SH-SY5Y (cell line): ENCODE measurements around the gene JHY.

Source experiments
- GATA2 ChIP-seq: IDR thresholded peaks from 2 replicates; pipeline ENCODE4 v1.6.1; 2011; ENCODE audit warnings: mild to moderate bottlenecking, low read depth, low read length
- GATA3 ChIP-seq: IDR thresholded peaks from 2 replicates; pipeline ENCODE4 v1.6.1; 2011; ENCODE audit warnings: low read depth, mild to moderate bottlenecking, low read length, moderate library complexity

JHY gene

DNA sequence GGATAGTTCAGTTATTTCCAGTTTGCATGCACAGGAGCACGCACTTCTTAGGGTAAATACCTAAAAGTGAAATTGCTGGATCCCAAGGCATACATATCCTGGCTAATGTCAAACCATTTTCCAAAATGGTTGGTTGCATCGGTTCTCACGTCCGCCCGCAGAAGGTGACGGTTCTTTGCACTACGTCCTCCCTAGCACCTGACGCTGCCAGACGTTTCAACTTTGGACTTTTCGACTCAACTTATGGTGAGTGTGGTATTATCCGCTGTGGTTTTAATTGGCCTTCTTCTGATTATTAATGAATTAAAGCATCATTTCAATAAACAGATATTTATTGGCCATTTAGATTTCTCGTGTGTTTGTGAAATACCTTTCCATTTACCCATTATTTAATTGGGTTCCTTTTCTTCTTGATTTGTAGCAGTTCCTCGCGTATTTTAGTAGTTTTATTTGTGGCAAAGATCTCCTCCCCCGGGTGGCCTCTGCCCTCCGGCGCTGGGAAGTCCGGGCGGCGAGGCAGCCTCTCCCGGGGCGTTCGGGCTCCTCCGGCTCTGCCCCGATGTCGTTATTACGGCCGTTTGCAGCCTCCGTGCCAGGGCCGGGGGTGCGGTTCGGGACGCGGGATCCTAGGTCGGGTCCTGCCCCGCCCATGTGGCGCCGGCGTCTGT is at the start of gene JHY:
Gene JHY (plus strand): TSS at position 571 of the 668 bp plus-strand sequence. CDS start 3,091 bp downstream, outside the sequence.
- no peak for TF ChIP-seq GATA2
- no peak for TF ChIP-seq GATA3

- TF ChIP-seq GATA2 (no peak), GATA3 (no peak)
Observed at GRCh38 chr11:122833846-122834464, 48.6 kb upstream of the JHY start.

- TF ChIP-seq GATA3 = no peak
- no peak for TF ChIP-seq GATA2
Observed at GRCh38 chr11:122836916-122837315, 45.6 kb upstream of the JHY start.

DNA sequence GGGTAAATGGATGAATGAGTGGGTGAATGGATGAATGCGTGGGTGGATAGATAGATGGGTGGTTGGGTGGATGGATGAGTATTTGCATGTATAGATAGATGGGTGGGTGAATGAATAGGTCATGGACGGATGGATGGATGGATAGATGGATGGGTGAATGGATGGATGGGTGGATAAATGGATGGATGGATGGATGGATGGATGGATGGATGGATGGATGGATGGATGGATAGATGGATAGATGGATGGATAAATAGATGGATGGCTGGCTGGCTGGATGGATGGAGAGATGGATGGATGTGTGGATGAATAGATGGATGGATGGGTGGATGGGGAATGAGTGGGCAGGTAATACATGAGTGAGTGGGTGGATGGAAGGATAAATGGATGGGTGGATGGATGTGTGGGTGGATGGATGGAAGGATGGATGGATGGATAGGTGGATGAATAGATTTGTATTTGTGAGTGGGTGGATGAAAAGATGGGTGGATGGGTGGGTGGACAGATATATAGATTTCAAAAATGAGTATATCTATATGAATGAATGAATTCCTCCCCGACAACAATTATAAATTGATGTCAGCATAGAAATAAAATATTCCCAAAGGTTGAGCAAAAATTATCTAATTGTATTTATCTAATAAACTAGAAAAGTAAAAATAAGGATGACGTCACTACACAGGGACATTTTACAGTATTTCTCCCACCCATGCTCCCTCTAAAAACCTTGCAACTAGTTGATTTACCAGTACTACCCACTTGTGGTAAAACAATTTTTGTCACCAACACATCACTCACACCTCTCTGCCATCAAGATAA is 44.8 kb upstream of the JHY start:
- no peak for TF ChIP-seq GATA2
- no peak for TF ChIP-seq GATA3

- TF ChIP-seq GATA3 (no peak), GATA2 (no peak)
Observed at GRCh38 chr11:122843281-122844141, 39.0 kb upstream of the JHY start.

- TF ChIP-seq GATA2 (no peak), GATA3 (no peak)
Observed at GRCh38 chr11:122847466-122847865, 35.1 kb upstream of the JHY start.

GRCh38 chr11:122848186-122848585 is 34.4 kb upstream of the JHY start:
- no peak for TF ChIP-seq GATA2
- no peak for TF ChIP-seq GATA3

DNA sequence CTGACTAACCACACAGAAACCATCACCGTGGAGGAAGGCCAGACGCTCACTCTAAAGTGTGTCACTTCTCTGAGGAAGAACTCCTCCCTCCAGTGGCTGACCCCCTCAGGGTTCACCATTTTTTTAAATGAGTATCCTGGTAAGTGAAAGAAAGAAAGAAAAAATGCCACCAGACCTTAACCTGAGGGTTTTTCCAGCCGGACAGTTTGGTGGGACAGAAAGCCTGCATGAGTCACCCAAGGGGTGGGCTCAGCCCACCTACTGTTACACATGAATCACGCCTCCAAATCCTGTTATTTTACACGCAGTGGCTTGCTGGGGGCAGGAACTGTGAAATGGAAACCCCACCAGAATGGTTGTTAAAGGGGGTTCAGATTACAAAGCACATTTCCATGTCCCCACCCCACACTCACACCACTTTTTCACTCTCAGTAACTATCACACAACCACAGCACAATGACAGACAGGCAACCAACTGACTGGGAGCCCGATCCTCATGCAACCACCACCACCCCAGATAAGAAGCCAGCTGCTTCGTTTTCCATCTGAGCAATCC is 32.4 kb upstream of the JHY start:
- TF ChIP-seq GATA2 (no peak), GATA3 (no peak)

DNA sequence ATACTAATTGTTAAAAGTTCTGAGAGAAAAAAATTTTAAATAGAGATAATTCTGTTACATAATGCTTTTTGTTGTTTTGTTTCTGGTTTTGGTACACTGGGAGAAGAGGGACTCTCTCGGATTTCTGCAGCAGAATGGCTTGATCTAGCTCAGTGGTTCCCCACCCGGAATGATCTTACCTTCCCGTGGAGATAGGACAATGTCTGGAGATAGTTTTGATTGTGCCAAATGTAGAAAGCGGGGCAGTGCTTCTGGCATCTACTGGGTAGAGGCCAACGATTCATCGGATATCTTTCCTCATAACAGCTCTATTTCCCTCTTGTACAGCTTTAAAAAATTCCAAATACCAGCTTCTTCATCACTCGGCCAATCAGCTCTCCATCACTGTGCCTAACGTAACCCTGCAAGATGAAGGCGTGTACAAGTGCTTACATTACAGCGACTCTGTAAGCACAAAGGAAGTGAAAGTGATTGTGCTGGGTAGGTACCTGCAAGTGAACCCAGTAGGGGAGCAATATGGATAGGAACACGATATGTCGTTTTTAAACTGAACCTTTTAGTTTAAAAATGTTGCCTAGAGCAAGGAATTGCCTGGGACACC is 31.1 kb upstream of the JHY start:
- TF ChIP-seq GATA2 (no peak), GATA3 (no peak)

DNA sequence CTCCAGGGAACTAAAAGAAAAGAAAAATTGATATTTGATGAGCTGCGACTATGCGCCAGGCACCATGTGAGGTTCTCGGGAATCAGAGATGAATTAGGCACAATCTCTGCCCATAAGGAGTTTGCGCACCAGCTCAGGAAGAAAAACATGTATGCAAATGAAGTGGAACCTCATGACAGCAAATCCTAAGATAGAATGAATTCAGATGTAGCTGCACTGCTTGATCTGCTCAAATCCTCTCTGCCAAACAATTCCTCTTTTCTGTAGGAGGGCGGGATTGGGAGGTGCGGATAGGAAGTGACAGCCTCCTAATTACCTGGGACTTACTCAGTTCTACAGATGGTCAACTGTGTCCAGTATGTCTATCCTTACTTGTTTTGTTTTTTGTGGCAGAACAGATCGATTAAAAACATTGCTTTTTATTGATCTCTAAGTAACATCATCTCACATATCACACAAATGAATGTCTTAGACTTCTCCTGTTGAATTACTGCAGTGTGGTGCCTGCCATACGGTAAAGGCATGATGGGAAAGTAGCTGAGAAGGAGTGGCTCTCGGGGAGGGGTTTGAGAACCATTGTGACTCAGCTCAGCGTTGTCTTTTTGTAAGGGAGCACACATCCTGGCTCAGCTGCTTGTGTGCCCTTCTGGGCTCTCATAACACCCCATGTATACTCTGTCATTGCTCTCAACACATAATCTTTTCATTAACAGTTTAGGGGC is 30.3 kb upstream of the JHY start:
- no peak for TF ChIP-seq GATA3
- no peak for TF ChIP-seq GATA2

DNA sequence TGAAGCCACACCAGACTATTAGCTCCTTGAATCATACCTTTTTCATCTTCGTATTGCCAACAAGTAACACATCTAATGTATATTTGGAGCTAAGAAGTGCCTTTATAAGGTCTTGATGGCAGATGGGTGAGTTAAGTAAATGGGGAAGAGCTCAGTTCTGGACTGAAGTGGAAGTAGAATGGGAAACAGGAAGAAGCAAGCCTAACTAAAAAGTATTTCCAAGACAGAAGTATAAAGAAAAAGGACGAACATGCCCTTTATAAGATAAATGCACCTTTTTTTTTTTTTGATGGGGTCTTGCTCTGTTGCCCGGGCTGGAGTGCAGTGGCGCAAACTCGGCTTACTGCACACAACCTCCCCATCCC is 29.8 kb upstream of the JHY start:
- TF ChIP-seq GATA2 (no peak), GATA3 (no peak)

DNA sequence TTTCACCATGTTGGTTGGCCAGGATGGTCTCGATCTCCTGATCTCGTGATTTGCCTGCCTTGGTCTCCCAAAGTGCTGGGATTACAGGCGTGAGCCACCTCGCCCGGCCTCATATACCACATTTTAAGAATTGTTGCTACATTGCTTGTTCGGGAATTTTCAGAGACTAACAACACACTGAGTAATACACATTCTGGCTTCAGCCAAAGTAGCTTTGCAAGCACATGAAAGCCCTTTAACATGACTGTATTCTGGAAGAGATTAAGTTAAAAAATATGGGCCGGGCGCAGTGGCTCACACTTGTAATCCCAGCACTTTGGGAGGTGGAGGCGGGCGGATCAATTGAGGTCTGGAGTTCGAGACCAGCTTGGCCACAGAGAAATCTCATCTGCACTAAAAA is 29.3 kb upstream of the JHY start:
- TF ChIP-seq GATA2 (no peak), GATA3 (no peak)
